GM23248 (cell line): ENCODE data around the gene RPN1. TPM values are rescaled to one million over a fixed set of nuclear protein-coding genes. Genes with fewer than 3 reads are reported as not detected.
"Not testable (repeated sequence)": the region's sequence is repeated elsewhere in the genome, so short reads cannot be mapped to it uniquely, and the experiment has no call there.

Source experiments
- DNase-seq: peaks from one replicate; pipeline ENCODE4 v3.0.0-alpha.2; 2015
- H2AFZ ChIP-seq: fragments of 200-600 bp; sonication (generic); 2 replicates; pipeline ENCODE4 v1.6.1; 2016; ENCODE audit warnings: antibody characterized with exemption
- H3F3A ChIP-seq: fragments of 200-600 bp; sonication (generic); 2 replicates; pipeline ENCODE4 v1.6.1; 2016; ENCODE audit warnings: mild to moderate bottlenecking, antibody characterized with exemption, mixed run types; ENCODE audit not compliant: insufficient read depth
- H3K27ac ChIP-seq: fragments of 200-600 bp; sonication (generic); 2 replicates; pipeline ENCODE4 v1.5.1; 2016; ENCODE audit warnings: mild to moderate bottlenecking
- H3K27me3 ChIP-seq: fragments of 200-600 bp; sonication (generic); replicated peaks from 2 replicates; pipeline ENCODE4 v1.6.1; 2016; ENCODE audit warnings: mild to moderate bottlenecking; ENCODE audit not compliant: insufficient read depth
- H3K36me3 ChIP-seq: fragments of 200-600 bp; sonication (generic); 2 replicates; pipeline ENCODE4 v1.6.1; 2016; ENCODE audit warnings: low read depth, mild to moderate bottlenecking
- H3K4me1 ChIP-seq: fragments of 200-600 bp; sonication (generic); 2 replicates; pipeline ENCODE4 v1.6.1; 2016; ENCODE audit warnings: mild to moderate bottlenecking; ENCODE audit not compliant: insufficient read depth
- H3K4me2 ChIP-seq: fragments of 200-600 bp; sonication (generic); one replicate; pipeline ENCODE4 v1.6.1; 2016; ENCODE audit warnings: mild to moderate bottlenecking; ENCODE audit not compliant: unreplicated experiment
- H3K4me3 ChIP-seq: fragments of 200-600 bp; sonication (generic); 2 replicates; pipeline ENCODE4 v1.5.1; 2016; ENCODE audit warnings: mild to moderate bottlenecking
- H3K79me2 ChIP-seq: fragments of 200-600 bp; sonication (generic); 2 replicates; pipeline ENCODE4 v1.6.1; 2016; ENCODE audit warnings: mild to moderate bottlenecking; ENCODE audit not compliant: insufficient read depth
- H3K9ac ChIP-seq: fragments of 200-600 bp; sonication (generic); 2 replicates; pipeline ENCODE4 v1.6.1; 2016; ENCODE audit warnings: mild to moderate bottlenecking
- H3K9me2 ChIP-seq: fragments of 200-600 bp; sonication (generic); 2 replicates; pipeline ENCODE4 v1.6.1; 2016; ENCODE audit warnings: mixed run types, mild to moderate bottlenecking, moderate library complexity; ENCODE audit not compliant: insufficient read depth
- H3K9me3 ChIP-seq: fragments of 200-600 bp; sonication (generic); one replicate; pipeline ENCODE4 v1.6.1; 2017; ENCODE audit warnings: low read depth
- H4K20me1 ChIP-seq: fragments of 200-600 bp; sonication (generic); 2 replicates; pipeline ENCODE4 v1.6.0; 2016; ENCODE audit not compliant: insufficient read depth
- EZH2 ChIP-seq: fragments of 200-600 bp; sonication (generic); IDR thresholded peaks from 2 replicates; pipeline ENCODE4 v1.6.1; 2018; ENCODE audit warnings: antibody characterized with exemption, mild to moderate bottlenecking; ENCODE audit not compliant: insufficient read depth, poor library complexity, severe bottlenecking
- EZH2phosphoT487 ChIP-seq: fragments of 200-600 bp; sonication (generic); IDR thresholded peaks from 2 replicates; pipeline ENCODE4 v1.6.1; 2018; ENCODE audit warnings: antibody characterized with exemption, moderate library complexity, mild to moderate bottlenecking, low read depth; ENCODE audit not compliant: insufficient read depth
- WGBS, 2 experiments: methylation state at CpG; one replicate each; pipeline ENCODE4 v1.1.6; 2015 to 2017; ENCODE audit warnings: low lambda C conversion rate in 2 of 2, low coverage in 1 of 2; ENCODE audit errors: missing lambda C conversion rate in 2 of 2; 5-methylcytosine and 5-hydroxymethylcytosine counted together
- in situ Hi-C: fragments of 300-500 bp; cut with MboI; formaldehyde crosslinking; loops from 2 replicates; pipeline ENCODE4 v1.15.0; 2020
- polyA plus RNA-seq: library from polyadenylated mRNA; unstranded; fragments of >200 nt; fragmentation: Nextera tagmentation; extraction: Ambion mirVana; gene quantifications from 2 replicates; pipeline ENCODE4 v1.2.1, GENCODE V29; 2016
- total RNA-seq: library from RNA; depleted of rRNA; stranded (reverse); fragments of >200 nt; shearing (Covaris generic); gene quantifications from 2 replicates; pipeline ENCODE4 v1.2.3, GENCODE V29; 2014

The RPN1 gene
- total and polyA plus RNA-seq, 2 experiments from 2014 or later, result 330 to 393 TPM

DNA sequence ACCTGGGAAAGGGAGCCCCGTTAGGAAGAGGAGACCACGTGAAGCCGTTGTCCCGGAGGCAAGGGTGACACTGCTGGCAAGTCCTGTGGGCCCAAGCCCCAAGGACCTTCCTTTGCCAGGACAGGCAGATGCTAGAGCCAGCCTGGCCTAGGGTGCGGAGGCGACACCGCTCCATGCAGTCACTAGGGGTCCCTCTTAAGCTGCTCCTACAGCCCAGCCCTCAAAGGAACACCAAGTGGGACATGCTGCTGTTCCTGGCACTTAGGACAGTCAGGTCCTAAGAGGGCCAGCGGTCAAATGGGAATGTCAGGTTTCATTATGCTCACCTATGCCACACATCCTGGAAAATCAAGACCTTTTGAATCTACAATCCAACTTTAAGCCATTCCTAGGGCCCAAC, 59.7 kb downstream of the RPN1 start:
- no peaks in the 10 kb centered on the region for H3K9me3 ChIP-seq
- in situ Hi-C loops, result loop anchor here (10.0 kb wide), 2 partner anchors 166 to 416 kb away; no protein-coding TSS in a partner anchor
- no peaks in the 10 kb centered on the region for H3F3A ChIP-seq
- WGBS, 2 experiments, result 74 to 82% methylated on average over 8 of the region's 8 CpGs
- no peaks in the 10 kb centered on the region; the same call in 1 of the 2 replicates for H3K4me1 ChIP-seq
- H3K4me3 ChIP-seq, result no peak overlapping the region
- no peak overlapping the region for H3K9ac ChIP-seq
- no peak overlapping the region for H2AFZ ChIP-seq
- no peaks in the 10 kb centered on the region for H3K36me3 ChIP-seq
- no peak for DNase-seq
- no peaks in the 10 kb centered on the region for H3K79me2 ChIP-seq
- H3K27ac ChIP-seq, result no peak overlapping the region
- no peak overlapping the region for H3K4me2 ChIP-seq
- TF ChIP-seq EZH2 (no peak), EZH2phosphoT487 (no peak)
- no peaks in the 10 kb centered on the region for H3K9me2 ChIP-seq
- H3K27me3 ChIP-seq, result no peaks in the 10 kb centered on the region
- no peaks in the 10 kb centered on the region for H4K20me1 ChIP-seq

- not testable (repeated sequence) for H3K9me3 ChIP-seq, H3K27me3 ChIP-seq, H3K79me2 ChIP-seq, H4K20me1 ChIP-seq, H3K27ac ChIP-seq, DNase-seq, H3K9me2 ChIP-seq, H3K9ac ChIP-seq, H3K4me1 ChIP-seq, H2AFZ ChIP-seq, H3K4me2 ChIP-seq, H3K4me3 ChIP-seq, H3F3A ChIP-seq, H3K36me3 ChIP-seq
- in situ Hi-C loops, result loop anchor here (10.0 kb wide), 2 partner anchors 165 to 415 kb away; no protein-coding TSS in a partner anchor
- 100% methylated on average over 1 of the region's 1 CpG for WGBS, 2 experiments
Observed at GRCh38 chr3:128589985-128590384, 60.6 kb downstream of the RPN1 start.

DNA sequence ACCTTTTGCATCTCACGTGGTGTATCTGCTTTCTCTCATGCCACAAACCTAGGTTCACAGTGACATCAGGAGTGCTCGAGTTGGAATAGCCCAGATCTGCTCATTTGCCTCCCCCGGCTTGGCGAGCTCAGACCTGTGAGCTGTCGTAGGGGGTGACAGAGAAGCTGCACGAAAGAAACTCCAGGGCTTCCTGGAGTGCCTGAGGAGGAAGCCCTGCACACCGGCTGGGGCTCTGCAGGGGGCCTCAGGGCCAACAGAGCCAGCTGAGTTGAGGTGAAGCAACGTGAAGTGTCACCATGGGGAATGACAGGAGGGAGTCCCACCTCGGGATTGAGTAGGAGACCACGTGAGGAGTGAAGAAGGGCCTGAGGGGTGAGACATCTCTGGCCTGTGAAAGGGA, 62.5 kb downstream of the RPN1 start:
- Histone ChIP-seq H3F3A (no peaks in the 10 kb centered on the region), H3K9me3 (no peaks in the 10 kb centered on the region), H3K4me2 (no peak overlapping the region), H3K4me1 (no peaks in the 10 kb centered on the region; the same call in 1 of the 2 replicates), H3K9ac (no peak overlapping the region), H3K79me2 (no peaks in the 10 kb centered on the region), H4K20me1 (no peaks in the 10 kb centered on the region), H3K36me3 (no peaks in the 10 kb centered on the region), H3K27ac (no peak overlapping the region), H3K4me3 (no peak overlapping the region), H2AFZ (no peak overlapping the region), H3K27me3 (no peaks in the 10 kb centered on the region), H3K9me2 (no peaks in the 10 kb centered on the region)
- in situ Hi-C loops, result no loop called here
- no peak for DNase-seq
- TF ChIP-seq EZH2 (no peak), EZH2phosphoT487 (no peak)
- 40 to 46% methylated on average over 10 of the region's 10 CpGs for WGBS, 2 experiments

DNA sequence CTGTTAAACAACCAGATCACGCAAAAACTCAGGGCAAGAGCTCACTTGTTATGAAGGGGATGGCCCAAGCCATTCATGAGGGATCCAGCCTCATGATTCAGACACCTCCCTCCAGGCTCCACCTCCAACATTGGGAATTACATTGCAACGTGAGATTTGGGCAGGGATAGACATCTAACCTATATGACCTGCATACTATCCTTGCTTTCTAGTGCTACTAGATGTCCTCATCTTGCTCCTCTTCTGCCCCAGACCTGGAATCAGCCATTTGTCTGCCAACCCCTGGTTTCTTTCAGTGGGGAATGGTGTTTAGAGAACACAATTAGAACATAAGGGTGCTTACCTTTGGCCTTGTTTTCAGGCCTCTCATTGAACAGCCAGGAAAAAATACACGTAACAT, 63.2 kb downstream of the RPN1 start:
- Histone ChIP-seq H3K79me2 (no peaks in the 10 kb centered on the region), H3K36me3 (no peaks in the 10 kb centered on the region), H3K9me3 (no peaks in the 10 kb centered on the region), H3K4me2 (no peak overlapping the region), H3K9me2 (no peaks in the 10 kb centered on the region), H3K4me3 (no peak overlapping the region), H3F3A (no peaks in the 10 kb centered on the region), H3K27ac (no peak overlapping the region), H3K4me1 (no peaks in the 10 kb centered on the region; the same call in 1 of the 2 replicates), H3K9ac (no peak overlapping the region), H2AFZ (no peak overlapping the region), H4K20me1 (no peaks in the 10 kb centered on the region), H3K27me3 (no peaks in the 10 kb centered on the region)
- no peak for TF ChIP-seq EZH2
- no peak for TF ChIP-seq EZH2phosphoT487
- 66 to 79% methylated on average over 3 of the region's 3 CpGs for WGBS, 2 experiments
- in situ Hi-C loops, result no loop called here
- no peak for DNase-seq

DNA sequence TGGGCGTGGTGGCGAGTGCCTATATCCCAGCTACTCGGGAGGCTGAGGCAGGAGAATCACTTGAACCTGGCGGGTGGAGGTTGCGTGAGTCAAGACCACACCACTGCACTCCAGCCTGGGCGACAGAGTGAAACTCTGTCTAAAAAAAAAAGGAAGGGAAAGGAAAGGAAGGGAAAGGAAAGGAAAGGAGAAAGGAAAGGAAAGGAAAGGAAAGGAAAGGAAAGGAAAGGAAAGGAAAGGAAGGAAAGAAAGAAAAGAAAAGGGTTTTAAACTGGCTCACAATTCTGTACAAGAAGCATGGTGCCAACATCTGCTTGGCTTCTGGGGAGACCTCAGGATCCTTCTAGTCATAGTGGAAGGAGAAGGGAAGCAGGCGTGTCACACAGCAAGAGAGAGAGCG, 63.7 kb downstream of the RPN1 start:
- H3K79me2 ChIP-seq, H3K27ac ChIP-seq, H3K36me3 ChIP-seq, H3K4me2 ChIP-seq, H3K9ac ChIP-seq, H3K9me2 ChIP-seq, H3F3A ChIP-seq, H3K4me3 ChIP-seq, DNase-seq, in situ Hi-C loops, H3K4me1 ChIP-seq, H3K9me3 ChIP-seq, H4K20me1 ChIP-seq, H3K27me3 ChIP-seq, H2AFZ ChIP-seq: not testable (repeated sequence)
- WGBS, 2 experiments, result 87 to 89% methylated on average over 8 of the region's 8 CpGs

GRCh38 chr3:128586391-128586790, 64.2 kb downstream of the RPN1 start:
- H3K27me3 ChIP-seq, H3K9ac ChIP-seq, DNase-seq, H3K36me3 ChIP-seq, H3K4me2 ChIP-seq, H2AFZ ChIP-seq, in situ Hi-C loops, H3K9me2 ChIP-seq, H3K79me2 ChIP-seq, H3F3A ChIP-seq, H4K20me1 ChIP-seq, H3K4me3 ChIP-seq, H3K9me3 ChIP-seq, H3K27ac ChIP-seq, H3K4me1 ChIP-seq: not testable (repeated sequence)
- WGBS, 2 experiments, result 85 to 86% methylated on average over 9 of the region's 9 CpGs
